Nucleus accumbens (tissue), 56 donors: Measurements from ENCODE around the gene PDIA2.

Experiments
- DNase-seq, 56 donors: peaks; one replicate each; lab custom pipeline; 2025; lab: John Stamatoyannopoulos, UW

Gene PDIA2

DNA sequence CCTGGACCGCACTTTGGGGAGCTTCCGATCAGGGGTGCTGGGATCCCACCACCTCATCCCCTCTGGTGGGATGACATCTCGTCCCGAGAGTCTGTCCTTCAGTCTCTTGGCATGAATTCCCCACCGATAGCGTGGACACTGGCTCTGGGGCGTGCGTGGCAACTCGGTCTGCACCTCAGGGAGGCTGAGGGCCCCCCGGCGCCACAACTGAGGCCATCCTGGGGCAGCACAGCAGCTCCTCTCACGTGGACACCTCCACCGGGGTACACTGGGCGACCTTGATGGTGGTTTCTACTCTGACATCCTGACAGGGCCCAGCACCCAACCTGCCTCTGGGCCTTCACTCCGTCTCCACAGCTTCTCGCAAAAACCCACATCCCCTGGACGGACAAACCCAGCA, 8.6 kb downstream of the PDIA2 start:
- DNase-seq = no peak

DNA sequence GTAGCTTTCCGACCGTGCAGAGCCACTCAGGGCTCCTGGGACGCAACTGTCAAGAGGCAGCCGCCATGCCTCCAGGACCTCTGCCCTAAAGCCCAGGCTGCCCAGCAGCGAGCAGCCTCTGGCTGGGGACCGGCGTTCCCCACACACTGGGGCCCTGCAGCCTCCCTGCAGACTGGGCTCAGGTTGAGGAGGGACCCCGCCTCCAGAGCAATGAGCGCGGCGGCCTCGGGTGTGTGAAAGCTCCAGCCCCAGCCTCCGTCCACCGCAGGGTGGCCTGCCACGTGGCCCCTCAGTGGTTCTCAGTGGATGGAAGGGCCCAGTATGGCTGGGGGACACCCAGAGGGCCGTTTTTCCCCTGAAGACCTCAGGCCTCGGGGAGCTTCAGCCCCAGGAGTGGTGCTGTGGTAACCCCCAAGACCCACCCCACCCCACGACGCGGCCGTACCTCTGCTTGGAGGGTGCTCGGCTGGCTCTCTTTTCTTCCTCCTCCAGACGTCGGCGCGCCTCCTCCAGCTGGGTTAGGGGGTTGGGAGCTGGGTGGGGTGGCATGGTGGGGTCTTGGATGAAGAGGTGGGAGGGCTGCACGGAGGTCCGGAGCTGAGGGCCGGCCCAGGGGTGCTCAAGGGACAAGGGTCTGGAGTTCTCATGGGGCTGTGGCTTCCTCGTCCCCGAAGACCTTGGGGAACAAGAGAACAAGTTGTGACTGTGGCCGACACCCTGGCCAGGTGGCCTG, 10.2 kb downstream of the PDIA2 start:
- DNase-seq = no peak

DNA sequence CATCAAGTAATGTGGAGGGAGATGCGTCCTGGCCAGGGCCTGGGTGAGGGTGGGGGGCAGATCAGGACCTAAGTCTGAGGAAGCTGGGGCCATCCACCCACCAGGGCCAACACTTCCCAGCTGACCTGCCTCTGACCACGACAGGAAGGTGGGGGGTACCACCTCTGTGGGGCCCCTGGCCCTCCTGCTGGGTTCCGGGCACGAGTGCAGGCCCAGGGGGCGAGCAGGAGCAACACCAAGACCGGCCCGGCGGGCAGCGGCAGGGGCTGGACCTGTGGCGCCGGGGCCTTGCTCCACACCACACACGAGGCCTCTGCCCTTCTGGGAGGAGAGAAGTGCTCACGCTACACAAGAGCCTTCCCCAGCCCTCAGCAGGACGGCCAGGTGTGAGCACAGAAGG, 13.3 kb downstream of the PDIA2 start:
- no peak for DNase-seq

DNA sequence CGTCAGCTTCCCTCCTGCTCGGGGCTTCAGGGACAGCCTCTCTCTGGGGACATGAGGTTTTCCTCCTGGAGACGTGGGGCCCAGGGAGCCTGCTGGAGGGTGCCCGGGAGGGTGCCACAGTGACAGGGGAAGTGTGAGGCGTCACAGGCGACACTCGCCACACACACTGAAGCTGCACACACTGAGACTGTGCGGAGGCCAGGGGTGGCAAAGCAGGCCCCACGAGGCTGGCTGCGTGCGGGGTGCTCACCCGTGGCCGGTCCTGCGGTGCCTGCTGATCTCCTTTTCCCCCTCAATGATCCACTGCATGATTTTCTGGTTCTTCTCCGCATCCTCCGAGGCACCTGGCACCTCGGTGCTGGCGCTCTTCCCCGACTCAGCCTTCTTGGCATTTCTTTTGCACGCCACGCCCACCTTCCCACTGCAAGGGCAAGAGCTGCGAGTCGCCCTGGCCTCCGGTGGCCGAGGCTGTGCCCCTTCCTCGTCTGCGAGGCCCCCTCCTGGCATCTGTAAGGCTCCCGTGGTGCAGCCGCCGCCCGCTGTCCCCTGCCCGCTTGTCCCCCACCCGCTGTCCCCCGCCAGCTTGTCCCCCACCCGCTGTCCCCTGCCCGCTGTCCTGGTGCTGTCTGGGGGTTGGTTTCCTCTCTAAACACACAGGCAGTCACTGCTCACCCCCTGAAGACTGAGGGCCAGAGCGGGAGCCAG, 14.0 kb downstream of the PDIA2 start:
- DNase-seq = no peak

DNA sequence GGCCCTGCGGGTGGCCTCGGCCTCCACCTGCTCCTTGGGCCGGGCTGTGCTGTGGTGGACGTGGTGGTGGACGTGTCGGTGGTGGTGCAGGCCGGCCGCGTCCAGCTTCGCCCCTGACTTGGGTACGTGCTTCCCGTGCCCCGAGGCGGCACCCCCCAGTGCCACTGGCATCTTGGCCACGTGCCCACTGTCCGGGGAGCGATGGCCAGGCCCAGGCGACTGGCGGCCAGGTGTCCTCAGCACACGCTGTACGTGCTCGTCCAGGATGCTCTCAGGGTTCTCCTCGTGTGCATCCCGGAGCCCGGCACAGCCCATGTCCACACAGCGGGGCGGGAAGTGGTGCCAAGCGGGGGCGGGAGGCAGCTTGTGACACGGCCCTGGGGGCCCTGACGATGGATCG, 14.9 kb downstream of the PDIA2 start:
- DNase-seq = no peak

DNA sequence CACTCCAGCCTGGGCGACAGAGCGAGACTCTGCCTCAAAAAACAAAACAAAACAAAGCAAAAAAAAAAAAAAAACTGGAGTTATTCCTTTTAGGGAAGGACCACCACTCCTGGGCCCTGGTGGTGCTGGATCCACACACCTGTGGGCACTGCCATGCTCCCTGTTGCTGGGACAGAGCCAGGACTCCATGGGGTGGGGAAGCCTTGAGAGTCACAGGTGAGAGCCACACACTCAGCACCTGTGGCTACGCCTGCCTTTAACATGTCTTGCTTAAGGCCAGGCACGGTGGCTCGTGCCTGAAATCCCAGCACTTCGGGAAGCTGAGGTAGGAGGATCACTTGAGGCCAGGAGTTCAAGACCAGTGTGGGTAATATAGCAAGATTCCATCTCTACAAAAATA, 18.3 kb downstream of the PDIA2 start:
- DNase-seq = no peak

DNA sequence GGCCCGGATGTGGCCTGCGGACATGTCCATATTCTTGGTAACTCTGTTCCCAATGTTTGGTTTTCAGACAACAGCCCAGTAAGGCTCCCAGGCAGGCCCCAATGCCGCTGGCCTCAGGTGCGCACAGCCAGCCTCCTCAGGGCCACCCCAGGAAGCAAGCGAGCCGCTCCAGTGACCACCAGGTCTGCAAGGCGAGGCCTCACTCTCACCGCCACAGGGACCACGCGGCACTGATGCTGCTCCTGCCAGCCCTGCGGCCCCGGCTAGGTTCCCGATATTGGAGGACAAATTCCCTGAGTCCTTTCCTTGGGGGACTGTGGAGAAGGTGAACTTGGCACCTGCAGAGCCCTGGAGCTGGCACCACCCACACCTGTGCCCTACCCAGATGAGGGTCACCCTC, 19.0 kb downstream of the PDIA2 start:
- DNase-seq = no peak

DNA sequence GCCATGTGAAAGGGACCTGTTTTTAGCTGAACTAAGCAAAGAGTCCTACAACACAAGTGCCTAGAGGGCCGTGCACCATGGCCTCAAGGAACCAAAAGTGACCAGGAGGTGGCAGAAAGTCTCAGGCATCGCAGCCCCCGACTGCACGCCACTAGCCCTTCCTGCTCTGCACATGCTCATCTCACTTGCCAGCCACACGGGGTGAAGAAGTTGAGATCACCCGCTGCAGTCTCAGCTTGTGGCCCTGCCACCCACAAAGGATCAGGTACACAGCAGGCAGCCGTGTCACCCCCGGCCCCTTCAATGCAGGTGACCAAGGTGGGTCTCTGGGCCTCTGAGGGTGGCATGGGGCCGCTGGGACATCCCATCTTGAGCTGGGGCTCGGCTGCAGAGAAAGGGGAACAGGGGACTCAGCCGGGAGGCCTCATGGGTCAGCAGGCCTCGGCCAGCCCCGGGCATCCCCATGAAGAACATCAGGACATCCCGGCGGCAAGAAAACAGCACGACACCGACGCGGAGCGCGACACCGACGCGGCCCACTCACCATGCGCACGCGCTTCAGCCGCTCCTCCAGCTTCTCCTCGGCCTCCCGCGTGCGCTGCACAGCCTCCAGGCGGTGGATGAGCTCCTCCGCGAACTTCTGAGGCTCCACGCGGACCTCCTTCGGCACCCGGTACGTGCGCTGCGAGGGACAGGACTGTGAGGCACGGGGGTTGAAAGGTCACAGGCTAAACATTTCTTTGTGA, 21.0 kb downstream of the PDIA2 start:
- DNase-seq = no peak

DNA sequence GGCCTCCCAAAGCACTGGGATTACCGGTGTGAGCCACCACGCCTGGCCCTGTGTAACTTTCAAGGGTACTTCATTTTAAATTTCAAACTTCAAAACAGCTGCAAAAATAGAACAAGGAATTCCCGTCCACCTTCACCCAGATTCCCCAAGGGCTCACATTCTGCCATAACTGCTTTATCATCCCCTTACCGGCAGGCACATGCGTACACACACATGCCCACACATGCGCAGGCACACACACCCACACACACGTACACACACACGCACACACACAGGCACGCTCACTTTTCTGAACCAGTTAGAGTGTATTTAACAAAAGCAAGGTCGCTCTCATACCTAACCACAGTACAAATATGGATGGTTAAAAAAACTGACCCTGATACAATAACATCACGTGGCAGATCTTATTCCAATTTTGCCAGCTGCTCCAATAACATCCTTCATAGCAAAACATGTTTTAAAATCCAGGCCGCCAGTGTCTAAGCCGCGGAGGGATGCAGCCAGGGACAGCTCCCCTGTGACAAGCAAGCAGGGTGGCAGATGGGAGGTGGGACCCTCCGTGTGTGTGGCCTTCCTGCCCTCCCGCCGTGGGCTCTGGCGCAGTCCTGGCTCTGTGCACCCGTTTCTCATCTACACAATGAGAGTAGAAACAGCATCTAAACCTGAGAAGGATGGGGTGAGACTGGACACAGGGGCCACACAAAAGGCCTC, 23.1 kb downstream of the PDIA2 start:
- DNase-seq = peak in 23 of 56 donors; percentile 6 to 71 (median 23)

DNA sequence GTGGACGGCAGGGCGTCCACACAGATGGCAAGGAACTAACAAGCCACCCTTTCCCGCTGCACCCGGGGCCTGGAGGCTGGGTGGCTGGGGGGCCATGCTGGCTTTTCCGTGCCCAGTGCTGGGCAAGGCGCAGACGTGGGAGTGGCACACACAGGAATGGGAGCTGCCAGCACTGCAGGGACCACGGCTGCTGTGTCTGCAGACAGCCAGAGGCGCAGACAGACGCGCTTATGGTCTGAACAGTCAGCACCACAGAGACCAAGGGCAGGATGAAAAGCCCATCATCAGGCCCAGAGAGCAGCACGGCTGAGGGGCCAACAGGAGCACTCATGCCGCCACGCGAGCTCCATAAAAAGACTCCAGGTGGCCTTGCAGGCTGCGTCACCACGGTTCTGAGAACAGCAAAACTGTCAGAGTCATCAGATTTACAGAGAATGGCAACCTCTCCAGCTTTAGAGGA, 24.0 kb downstream of the PDIA2 start:
- no peak for DNase-seq

DNA sequence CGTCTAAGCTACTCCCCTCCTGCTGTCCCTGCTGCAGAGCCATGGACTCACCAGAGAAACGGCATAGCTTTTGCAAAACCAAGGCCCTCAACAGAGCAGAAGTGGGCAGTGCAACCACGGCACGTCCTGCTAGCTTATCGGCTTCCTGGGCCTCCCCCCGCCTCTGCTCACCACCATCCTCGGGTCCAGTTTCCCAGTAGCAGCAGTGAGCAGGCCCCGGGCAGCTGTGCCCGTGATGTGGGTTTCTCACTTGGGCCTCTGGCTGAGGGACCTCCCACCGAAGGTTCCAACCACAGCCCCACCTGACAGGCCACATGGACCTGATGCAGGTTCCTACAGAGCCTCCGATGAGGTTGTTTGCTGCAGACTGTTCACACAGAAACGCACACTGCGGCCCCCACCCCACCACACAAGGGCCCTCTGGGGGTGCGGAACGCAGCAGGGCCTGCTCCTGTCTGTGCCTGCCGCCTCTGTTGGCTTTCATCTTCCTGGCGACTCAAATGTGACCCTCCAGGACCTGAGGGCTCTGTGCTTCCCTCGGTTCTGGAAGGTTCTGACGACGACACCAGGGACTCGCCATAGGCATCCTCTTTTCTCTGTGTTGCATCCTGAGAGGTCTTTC, 24.8 kb downstream of the PDIA2 start:
- DNase-seq = no peak

DNA sequence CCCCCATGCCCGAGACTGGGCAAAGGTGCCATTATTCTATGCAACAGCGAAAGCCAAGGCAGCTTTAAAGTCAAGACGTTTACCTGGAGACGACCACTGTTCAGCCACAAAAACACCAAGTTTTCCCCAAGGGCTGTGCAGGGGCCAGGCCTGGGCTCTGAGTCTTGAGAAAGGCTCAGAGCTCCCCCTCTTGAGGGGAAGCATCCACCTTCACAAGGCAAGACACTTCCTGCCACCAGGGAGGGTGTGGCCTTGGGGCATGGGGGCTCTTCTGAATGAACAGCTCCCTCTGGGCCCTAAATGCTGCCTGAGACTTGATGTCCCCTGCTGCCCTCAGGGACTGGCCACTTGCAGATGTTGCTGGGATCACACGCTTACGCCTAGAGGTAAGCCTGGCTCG, 26.5 kb downstream of the PDIA2 start:
- no peak for DNase-seq

DNA sequence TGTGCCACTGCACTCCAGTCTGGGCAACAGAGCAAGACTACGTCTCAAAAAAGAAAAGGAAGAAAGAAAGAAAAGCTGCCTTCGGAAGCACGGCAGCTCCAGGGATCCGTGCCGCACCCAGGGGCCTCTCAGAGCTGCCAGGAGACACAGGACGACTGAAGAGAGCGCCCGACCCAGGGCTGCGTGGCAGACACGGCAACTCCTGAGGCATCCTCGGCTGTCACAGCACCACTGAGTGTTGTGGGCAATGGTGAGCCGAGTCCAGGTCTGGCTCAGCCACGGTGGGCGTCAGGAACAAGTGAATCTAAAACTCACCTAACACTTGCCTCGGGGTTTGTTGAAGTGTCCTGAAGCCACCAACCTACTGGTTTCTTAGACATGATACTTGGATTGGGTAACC, 28.8 kb downstream of the PDIA2 start:
- DNase-seq = no peak

DNA sequence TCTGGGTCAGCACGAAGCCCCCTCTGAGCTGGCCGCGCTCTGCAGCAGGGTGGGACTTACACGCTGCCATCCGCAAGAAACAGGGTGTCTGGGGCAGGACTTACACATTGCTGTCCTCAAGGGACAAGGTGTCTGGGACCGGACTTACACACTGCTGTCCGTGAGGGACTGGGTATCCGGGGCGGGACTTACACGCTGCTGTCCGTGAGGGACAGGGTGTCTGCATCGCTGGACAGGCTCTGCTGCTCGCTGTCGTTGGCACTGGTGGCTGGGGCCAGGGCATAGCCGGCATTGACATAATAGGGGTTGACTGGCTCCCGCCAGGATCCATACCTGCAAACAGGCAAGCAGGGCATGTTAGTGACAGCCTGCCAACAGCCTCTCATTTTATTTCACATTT, 31.4 kb downstream of the PDIA2 start:
- DNase-seq = no peak

DNA sequence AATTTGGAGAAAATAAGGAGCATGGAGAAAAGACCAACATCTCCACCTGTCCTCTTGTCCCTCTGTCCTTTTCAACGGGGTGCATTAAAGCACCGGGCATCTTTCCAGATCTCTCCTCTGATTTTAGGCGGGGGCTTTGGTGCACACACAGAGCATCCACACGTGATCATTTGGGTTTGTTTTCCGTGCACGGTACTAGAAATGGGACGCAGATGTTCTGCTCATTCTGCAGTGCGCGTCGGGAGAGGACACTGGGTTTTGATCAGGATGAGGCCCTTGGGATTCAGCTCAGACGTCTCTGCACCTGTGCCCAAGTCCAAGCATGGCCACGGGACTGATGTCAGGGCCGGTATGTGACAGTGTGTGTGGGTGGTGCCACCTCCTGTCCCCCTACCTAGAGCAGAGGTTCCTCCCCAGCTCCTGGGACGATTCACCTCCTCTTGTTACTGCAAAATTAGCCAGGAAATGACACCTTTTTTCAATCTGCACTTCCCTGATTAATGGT, 31.9 kb downstream of the PDIA2 start:
- no peak for DNase-seq

DNA sequence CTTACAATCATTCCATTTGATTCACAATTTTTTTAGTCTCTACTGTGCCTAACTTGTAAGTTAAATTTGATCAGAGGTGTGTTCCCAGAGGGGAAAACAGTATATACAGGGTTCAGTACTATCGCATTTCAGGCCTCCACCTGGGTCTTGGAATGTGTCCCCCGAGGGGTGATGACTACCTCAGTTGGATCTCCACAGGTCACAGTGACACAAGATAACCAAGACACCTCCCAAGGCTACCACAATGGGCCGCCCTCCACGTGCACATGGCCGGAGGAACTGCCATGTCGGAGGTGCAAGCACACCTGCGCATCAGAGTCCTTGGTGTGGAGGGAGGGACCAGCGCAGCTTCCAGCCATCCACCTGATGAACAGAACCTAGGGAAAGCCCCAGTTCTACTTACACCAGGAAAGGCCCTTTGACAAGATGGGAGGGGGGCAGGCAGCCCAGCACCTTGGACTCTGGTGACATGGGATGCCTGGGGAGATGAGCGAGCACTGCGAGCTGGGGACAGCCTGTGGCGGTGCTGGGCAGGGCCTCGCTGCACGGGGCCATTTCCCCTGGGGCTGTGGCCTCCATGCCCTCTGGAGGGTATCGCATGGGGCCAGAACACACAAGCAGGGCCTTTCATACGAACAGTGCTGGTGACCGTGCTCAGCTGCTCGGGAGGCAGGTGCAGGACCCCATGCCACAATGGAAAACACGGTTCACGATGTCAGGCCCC, 33.9 kb downstream of the PDIA2 start:
- DNase-seq = no peak

DNA sequence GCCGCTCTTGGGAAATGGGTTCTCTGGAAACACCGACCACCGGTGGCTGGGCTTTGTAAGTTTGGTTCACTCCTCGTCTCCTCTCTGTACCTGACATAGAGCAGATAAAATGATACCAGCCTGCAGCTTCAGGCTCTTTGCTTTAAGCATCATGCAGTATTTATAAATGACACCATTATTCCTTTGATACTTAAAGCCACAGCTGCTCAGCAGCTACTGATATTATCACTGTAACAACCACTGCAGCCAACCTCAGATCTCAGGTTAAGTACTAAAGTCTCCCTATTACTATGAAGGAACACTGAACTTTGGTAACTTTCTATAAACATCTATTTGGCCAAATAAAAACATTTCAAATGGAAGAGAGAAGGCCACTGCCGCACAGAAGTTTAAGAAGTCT, 34.6 kb downstream of the PDIA2 start:
- no peak for DNase-seq

DNA sequence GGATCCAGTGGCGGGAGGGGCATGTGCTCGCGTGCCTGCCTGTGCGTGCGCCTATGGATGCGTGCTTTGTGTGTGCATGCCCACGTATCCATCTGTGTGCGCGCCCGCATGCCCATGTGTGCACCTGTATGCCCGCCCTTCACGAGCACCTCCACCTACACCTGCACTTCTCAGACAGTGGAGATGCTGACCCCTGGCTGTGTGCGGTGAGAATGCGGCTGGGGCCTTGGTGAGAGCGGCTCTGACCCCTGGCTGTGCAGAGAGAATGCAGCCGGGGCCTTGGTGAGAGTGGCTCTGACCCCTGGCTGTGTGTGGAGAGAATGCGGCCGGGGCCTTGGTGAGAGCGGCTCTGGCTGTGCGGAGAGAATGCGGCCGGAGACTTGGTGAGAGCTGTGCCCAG, 35.7 kb downstream of the PDIA2 start:
- no peak for DNase-seq

DNA sequence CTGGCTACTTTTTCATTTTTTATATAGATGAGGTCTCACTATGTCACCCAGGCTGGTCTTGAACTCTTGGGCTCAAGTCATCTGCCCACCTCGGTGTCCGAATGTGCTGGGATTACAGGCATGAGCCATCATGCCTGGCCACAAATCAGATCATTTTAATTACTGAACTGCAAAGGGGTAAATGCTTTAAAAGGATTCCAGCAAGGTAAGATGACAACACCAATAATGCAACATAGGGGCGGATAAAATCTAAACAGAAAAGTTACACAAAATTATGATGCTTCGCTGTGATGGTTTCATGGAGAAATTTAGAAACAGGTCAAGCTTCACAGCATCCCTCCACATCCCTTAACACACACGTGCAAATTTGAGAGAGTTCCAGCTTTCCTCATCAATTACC, 37.2 kb downstream of the PDIA2 start:
- DNase-seq = no peak

DNA sequence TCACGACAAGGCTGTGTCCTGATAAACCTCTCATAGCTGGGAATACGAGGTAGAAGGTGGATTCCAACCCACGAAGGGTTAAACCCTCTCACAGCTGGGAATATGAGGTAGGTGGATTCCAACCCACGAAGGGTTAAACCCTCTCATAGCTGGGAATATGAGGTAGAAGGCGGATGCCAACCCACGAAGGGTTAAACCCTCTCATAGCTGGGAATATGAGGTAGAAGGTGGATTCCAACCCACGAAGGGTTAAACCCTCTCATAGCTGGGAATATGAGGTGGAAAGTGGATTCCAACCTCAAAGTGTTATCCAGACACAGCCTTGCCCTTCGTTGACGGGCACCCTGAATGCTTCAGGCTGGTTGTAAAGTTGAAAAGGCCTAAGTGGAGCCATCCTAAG, 38.6 kb downstream of the PDIA2 start:
- DNase-seq = no peak
